ENCODE measurements around the gene MXRA8.

DNA sequence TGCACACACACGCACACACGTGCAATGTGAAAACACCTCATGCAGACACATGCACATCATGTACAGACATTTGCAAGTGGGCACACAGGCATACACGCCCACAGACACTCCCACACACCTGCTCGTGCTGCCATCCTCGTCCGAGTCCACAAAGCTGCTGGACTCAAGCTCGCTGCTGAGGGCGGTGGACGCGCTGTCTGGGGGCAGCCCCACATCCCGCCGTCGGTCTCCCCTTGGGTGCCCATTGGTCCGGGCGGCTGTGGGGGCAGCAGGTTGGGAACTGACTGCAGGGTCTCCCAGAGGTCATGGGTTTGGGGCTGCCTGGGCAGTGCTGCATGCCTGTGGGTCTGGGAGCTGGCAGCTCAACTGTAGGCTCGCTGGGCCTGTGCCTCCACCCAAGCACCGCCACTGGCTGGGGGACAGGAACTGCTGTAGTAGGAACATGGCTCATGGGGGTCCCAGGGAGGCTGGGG, 16.8 kb downstream of the MXRA8 start:
- TF ChIP-seq, protein P1, sequence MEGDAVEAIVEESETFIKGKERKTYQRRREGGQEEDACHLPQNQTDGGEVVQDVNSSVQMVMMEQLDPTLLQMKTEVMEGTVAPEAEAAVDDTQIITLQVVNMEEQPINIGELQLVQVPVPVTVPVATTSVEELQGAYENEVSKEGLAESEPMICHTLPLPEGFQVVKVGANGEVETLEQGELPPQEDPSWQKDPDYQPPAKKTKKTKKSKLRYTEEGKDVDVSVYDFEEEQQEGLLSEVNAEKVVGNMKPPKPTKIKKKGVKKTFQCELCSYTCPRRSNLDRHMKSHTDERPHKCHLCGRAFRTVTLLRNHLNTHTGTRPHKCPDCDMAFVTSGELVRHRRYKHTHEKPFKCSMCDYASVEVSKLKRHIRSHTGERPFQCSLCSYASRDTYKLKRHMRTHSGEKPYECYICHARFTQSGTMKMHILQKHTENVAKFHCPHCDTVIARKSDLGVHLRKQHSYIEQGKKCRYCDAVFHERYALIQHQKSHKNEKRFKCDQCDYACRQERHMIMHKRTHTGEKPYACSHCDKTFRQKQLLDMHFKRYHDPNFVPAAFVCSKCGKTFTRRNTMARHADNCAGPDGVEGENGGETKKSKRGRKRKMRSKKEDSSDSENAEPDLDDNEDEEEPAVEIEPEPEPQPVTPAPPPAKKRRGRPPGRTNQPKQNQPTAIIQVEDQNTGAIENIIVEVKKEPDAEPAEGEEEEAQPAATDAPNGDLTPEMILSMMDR (IDR thresholded peaks at IDR 0.05 in 2 of 3, conservative IDR thresholded peaks at IDR 0.05 in 1 of 3; ENCODE audit: insufficient read depth in 2 of 3, low read depth in 1 of 3, low read length in 3 of 3): no peak
- TF ChIP-seq ATF7 (IDR thresholded peaks at IDR 0.05) (no peak), ATF3 (IDR thresholded peaks at IDR 0.05) (no peak), ATF3 (CRISPR knock-in tag; conservative IDR thresholded peaks at IDR 0.05) (no peak), GABPB1 (CRISPR knock-in tag; IDR thresholded peaks at IDR 0.05) (no peak), TEAD4 (IDR thresholded peaks at IDR 0.05; ENCODE audit: low read length) (no peak), TEAD4 (CRISPR knock-in tag; IDR thresholded peaks at IDR 0.05; ENCODE audit: borderline replicate concordance) (no peak), EZH2 (IDR thresholded peaks at IDR 0.05; ENCODE audit: borderline replicate concordance, low read depth, low read length) (no peak), FOXK2 (conservative IDR thresholded peaks at IDR 0.05 in 1 of 2, IDR thresholded peaks at IDR 0.05 in 1 of 2; ENCODE audit: low read depth in 2 of 2) (no peak), EP300 (IDR thresholded peaks at IDR 0.05; ENCODE audit: low read length) (no peak), GATA2 (CRISPR knock-in tag; IDR thresholded peaks at IDR 0.05) (no peak), PKNOX1 (IDR thresholded peaks at IDR 0.05) (no peak), POLR2A (conservative IDR thresholded peaks at IDR 0.05) (no peak), TBL1XR1 (IDR thresholded peaks at IDR 0.05; ENCODE audit: low read length in 2 of 2) (no peak), NFE2L1 (tag; IDR thresholded peaks at IDR 0.05; ENCODE audit: borderline replicate concordance, low read depth) (no peak)
- TF ChIP-seq, protein P2, sequence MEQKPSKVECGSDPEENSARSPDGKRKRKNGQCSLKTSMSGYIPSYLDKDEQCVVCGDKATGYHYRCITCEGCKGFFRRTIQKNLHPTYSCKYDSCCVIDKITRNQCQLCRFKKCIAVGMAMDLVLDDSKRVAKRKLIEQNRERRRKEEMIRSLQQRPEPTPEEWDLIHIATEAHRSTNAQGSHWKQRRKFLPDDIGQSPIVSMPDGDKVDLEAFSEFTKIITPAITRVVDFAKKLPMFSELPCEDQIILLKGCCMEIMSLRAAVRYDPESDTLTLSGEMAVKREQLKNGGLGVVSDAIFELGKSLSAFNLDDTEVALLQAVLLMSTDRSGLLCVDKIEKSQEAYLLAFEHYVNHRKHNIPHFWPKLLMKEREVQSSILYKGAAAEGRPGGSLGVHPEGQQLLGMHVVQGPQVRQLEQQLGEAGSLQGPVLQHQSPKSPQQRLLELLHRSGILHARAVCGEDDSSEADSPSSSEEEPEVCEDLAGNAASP (IDR thresholded peaks at IDR 0.05): no peak
